Breast epithelium (tissue), 4 donors: Measurements from ENCODE around the gene ANKRD42. TPM values are rescaled to one million over a fixed set of nuclear protein-coding genes. Genes with fewer than 3 reads are reported as not detected.
"Not testable (repeated sequence)": the region's sequence is repeated elsewhere in the genome, so short reads cannot be mapped to it uniquely, and the experiment has no call there.

Experiments used
- DNase-seq, 2 donors: peaks; one replicate each; pipeline ENCODE4 v3.0.0-alpha.2; 2019; ENCODE audit warnings: low spot score in 2 of 2
- H3K27ac ChIP-seq, 2 donors: fragments of 200-600 bp; sonication (generic) in 1 of 2; one replicate each; pipeline ENCODE4 v1.5.1; 2016 to 2019; ENCODE audit warnings: mild to moderate bottlenecking in 1 of 2
- H3K27me3 ChIP-seq, 2 donors: fragments of 200-600 bp; sonication (generic) in 1 of 2; one replicate each; pipeline versions ENCODE4 v1.5.1 to v1.6.0; 2017 to 2019; ENCODE audit warnings: control low read depth in 1 of 2, mild to moderate bottlenecking in 1 of 2
- H3K36me3 ChIP-seq: fragments of 200-600 bp; one replicate; pipeline ENCODE4 v1.5.1; 2019
- H3K4me1 ChIP-seq, 2 donors: fragments of 200-600 bp; sonication (generic); one replicate each; pipeline ENCODE4 v1.5.1; 2016 to 2019; ENCODE audit warnings: control low read depth in 1 of 2
- H3K4me3 ChIP-seq, 3 donors: fragments of 200-600 bp; sonication (generic); 1 replicate in 2 of 3; 2 replicates in 1 of 3; pipeline ENCODE4 v1.5.1; 2016 to 2019; ENCODE audit warnings: mild to moderate bottlenecking in 3 of 3, moderate library complexity in 2 of 3
- H3K9me3 ChIP-seq, 2 donors: fragments of 200-600 bp; sonication (generic) in 1 of 2; one replicate each; pipeline ENCODE4 v1.5.1; 2016 to 2019; ENCODE audit warnings: control low read depth in 1 of 2
- CTCF ChIP-seq, 3 donors: fragments of 450-650 bp; IDR thresholded peaks; one replicate each; pipeline ENCODE4 v1.5.1; 2016 to 2017; ENCODE audit warnings: antibody characterized with exemption in 3 of 3, mild to moderate bottlenecking in 3 of 3, moderate library complexity in 3 of 3
- POLR2A ChIP-seq: fragments of 450-650 bp; IDR thresholded peaks from one replicate; pipeline ENCODE4 v1.6.1; 2016; ENCODE audit warnings: antibody characterized with exemption, mild to moderate bottlenecking, moderate library complexity
- POLR2AphosphoS5 ChIP-seq, 3 donors: sonication (generic); formaldehyde crosslinking; IDR thresholded peaks; one replicate each; pipeline ENCODE4 v1.6.1; 2017; ENCODE audit warnings: antibody characterized with exemption in 3 of 3
- intact Hi-C: fragments of 100-400 bp; cut with DNase I; formaldehyde crosslinking; loops from one replicate; pipeline ENCODE4 v1.15.1; 2023; ENCODE audit warnings: low total_unique reads
- total RNA-seq, 3 donors: library from RNA; depleted of rRNA; stranded (reverse); fragments of >200 nt; gene quantifications; one replicate each; pipeline ENCODE4 v1.1.0, GENCODE V29; 2016

The ANKRD42 gene
- total RNA-seq, 3 donors from 2014 or later = 17.0 to 22.7 (median 17.4) TPM

DNA sequence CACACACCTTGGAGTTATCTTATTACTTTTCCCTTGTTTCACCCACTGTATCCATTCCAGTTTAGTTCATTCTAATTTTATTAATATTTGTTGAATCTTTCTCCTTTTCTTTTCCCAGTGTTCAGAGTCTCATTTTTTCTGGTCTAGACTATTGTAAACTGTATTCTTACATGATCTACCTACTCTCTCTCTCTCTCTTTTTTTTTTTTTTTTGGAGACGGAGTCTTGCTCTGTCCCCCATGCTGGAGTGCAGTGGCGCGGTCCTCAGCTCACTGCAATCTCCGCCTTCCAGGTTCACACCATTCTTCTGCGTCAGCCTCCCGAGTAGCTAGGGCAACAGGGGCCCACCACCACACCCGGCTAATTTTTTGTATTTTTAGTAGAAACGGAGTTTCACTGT is 2.1 kb downstream of the ANKRD42 start:
- H3K4me3 ChIP-seq = peak overlapping the region in 2 of 3 donors; percentile 88 to 89
- H3K27ac ChIP-seq = peak overlapping the region; percentile 97
- intact Hi-C loops = no loop called here

DNA sequence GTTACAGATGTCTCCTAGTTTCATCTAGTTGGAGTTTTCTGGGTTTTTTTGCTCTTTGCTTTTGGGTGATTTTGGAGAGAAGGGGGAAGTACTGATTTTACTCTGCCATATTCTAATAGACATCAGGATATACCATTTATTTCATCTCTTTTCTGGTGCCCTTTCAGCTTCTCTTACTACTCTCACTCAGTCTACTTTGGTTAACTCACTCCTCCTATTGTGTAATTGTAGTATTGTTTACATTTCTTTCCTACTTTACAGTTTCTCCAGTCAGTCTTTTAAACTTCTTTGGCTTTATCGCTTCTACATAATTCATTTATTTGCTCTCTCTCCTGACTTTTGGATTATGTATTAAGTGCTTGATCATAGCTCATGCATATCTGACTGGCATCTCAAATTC is 6.5 kb downstream of the ANKRD42 start:
- Histone ChIP-seq H3K4me1 (peaks cover 0 to 4% of the 10 kb centered on the region in 2 donors), H3K4me3 (no peak overlapping the region), H3K9me3 (no peaks in the 10 kb centered on the region), H3K27me3 (no peaks in the 10 kb centered on the region), H3K36me3 (no peaks in the 10 kb centered on the region), H3K27ac (no peak overlapping the region)
- intact Hi-C loops = no loop called here
- TF ChIP-seq POLR2A (no peak), CTCF (IDR thresholded peaks at IDR 0.05) (no peak), POLR2AphosphoS5 (IDR thresholded peaks at IDR 0.05) (no peak)
- DNase-seq = no peak

More for the DNA sequence above, 2.1 kb downstream of the ANKRD42 start:
- H3K9me3 ChIP-seq = no peaks in the 10 kb centered on the region
- no peak for TF ChIP-seq POLR2AphosphoS5 (IDR thresholded peaks at IDR 0.05)
- no peak for TF ChIP-seq CTCF (IDR thresholded peaks at IDR 0.05)
- no peak for TF ChIP-seq POLR2A
- DNase-seq = no peak
- peaks cover 0 to 17% of the 10 kb centered on the region in 2 donors for H3K4me1 ChIP-seq
- no peaks in the 10 kb centered on the region for H3K27me3 ChIP-seq
- no peaks in the 10 kb centered on the region for H3K36me3 ChIP-seq

DNA sequence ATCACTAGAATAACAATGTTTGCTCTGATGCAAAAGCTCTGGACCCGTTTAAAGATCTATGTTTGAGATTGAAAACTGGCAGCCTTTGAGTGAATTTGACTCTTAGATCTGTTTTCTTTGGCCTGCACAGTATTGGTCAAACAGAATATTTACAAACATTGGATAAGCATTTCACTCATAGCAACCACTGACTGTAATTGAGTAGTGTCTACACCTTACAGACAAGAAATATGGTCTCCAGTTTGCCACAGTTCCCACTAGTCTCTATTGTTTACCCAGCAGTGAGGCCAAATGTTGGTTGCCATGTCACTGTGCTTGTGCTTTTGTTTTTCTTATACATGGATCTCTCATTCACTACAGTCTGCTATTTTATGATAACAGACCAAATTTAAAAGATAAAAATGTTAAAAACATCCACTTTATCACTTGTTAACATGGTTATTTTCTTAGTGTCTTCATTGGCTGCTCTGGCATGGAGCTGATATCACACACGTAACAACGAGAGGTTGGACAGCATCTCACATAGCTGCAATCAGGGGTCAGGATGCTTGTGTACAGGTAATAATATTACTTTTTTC is 12.2 kb downstream of the ANKRD42 start:
- H3K4me1 ChIP-seq = no peaks in the 10 kb centered on the region
- intact Hi-C loops = no loop called here

GRCh38 chr11:83206221-83206620 is 12.7 kb downstream of the ANKRD42 start:
- TF ChIP-seq CTCF (IDR thresholded peaks at IDR 0.05) = no peak
- TF ChIP-seq POLR2AphosphoS5 (IDR thresholded peaks at IDR 0.05) = no peak
- TF ChIP-seq POLR2A = no peak
- intact Hi-C loops = no loop called here
- H3K36me3 ChIP-seq = peaks cover 2% of the 10 kb centered on the region

More for the DNA sequence above, 12.2 kb downstream of the ANKRD42 start:
- Histone ChIP-seq H3K36me3 (no peaks in the 10 kb centered on the region), H3K4me3 (no peak overlapping the region), H3K27me3 (no peaks in the 10 kb centered on the region), H3K27ac (no peak overlapping the region), H3K9me3 (no peaks in the 10 kb centered on the region)
- TF ChIP-seq POLR2A (no peak), CTCF (IDR thresholded peaks at IDR 0.05) (no peak), POLR2AphosphoS5 (IDR thresholded peaks at IDR 0.05) (no peak)
- DNase-seq = no peak

GRCh38 chr11:83206771-83207382 is 13.4 kb downstream of the ANKRD42 start:
- intact Hi-C loops, DNase-seq, H3K4me1 ChIP-seq, H3K9me3 ChIP-seq, H3K27me3 ChIP-seq, H3K27ac ChIP-seq, H3K36me3 ChIP-seq, H3K4me3 ChIP-seq: not testable (repeated sequence)

More at GRCh38 chr11:83206221-83206620, 12.7 kb downstream of the ANKRD42 start:
- H3K4me1 ChIP-seq = no peaks in the 10 kb centered on the region
- H3K4me3 ChIP-seq = no peak overlapping the region
- no peak for DNase-seq
- no peaks in the 10 kb centered on the region for H3K27me3 ChIP-seq
- no peaks in the 10 kb centered on the region for H3K9me3 ChIP-seq
- no peak overlapping the region for H3K27ac ChIP-seq
